Measurements from ENCODE around the gene EFEMP2. TPM values are rescaled to one million over a fixed set of nuclear protein-coding genes. Genes with fewer than 3 reads are reported as not detected.

Gene EFEMP2
- polyA plus RNA-seq, 1 donor: 87.9 TPM

- no peak for DNase-seq
Observed at GRCh38 chr11:65821107-65821506, 51.5 kb downstream of the EFEMP2 start.

- peak; percentile 94 for DNase-seq
Observed at GRCh38 chr11:65817835-65818680, 54.5 kb downstream of the EFEMP2 start.

GRCh38 chr11:65817312-65817834 is 55.2 kb downstream of the EFEMP2 start:
- no peak for DNase-seq

- DNase-seq: no peak
Observed at GRCh38 chr11:65816696-65817095, 55.9 kb downstream of the EFEMP2 start.

Other genes starting within 250 kb of the EFEMP2 start
- 41.7 TPM for gene SIPA1, start 234.7 kb downstream of the EFEMP2 start, polyA plus RNA-seq (ENCODE audit: insufficient read length)
- gene RELA, start 209.9 kb downstream of the EFEMP2 start, polyA plus RNA-seq (ENCODE audit: insufficient read length): 50.6 TPM
- 39.2 TPM for gene KAT5, start 160.5 kb downstream of the EFEMP2 start, polyA plus RNA-seq (ENCODE audit: insufficient read length)
- gene RNASEH2C, start 152.0 kb downstream of the EFEMP2 start, polyA plus RNA-seq (ENCODE audit: insufficient read length): 25.7 TPM
- gene AP5B1, start 91.8 kb downstream of the EFEMP2 start, polyA plus RNA-seq (ENCODE audit: insufficient read length): 2.1 TPM
- not detected for gene OVOL1, start 85.7 kb downstream of the EFEMP2 start, polyA plus RNA-seq (ENCODE audit: insufficient read length)
- gene SNX32, start 38.8 kb downstream of the EFEMP2 start, polyA plus RNA-seq (ENCODE audit: insufficient read length): 1.6 TPM
- 626 TPM for gene CFL1, start 14.6 kb downstream of the EFEMP2 start, polyA plus RNA-seq (ENCODE audit: insufficient read length)
- 52.3 TPM for gene MUS81, start 12.4 kb downstream of the EFEMP2 start, polyA plus RNA-seq (ENCODE audit: insufficient read length)
- 0.81 TPM for gene CTSW, start 7.0 kb upstream of the EFEMP2 start, polyA plus RNA-seq (ENCODE audit: insufficient read length)
- gene FIBP, start 15.7 kb upstream of the EFEMP2 start, polyA plus RNA-seq (ENCODE audit: insufficient read length): 59.8 TPM
- 22.2 TPM for gene CCDC85B, start 17.9 kb upstream of the EFEMP2 start, polyA plus RNA-seq (ENCODE audit: insufficient read length)
- gene FOSL1, start 27.6 kb upstream of the EFEMP2 start, polyA plus RNA-seq (ENCODE audit: insufficient read length): 0.54 TPM
- gene C11orf68, start 46.3 kb upstream of the EFEMP2 start, polyA plus RNA-seq (ENCODE audit: insufficient read length): 36.2 TPM
- gene DRAP1, start 46.6 kb upstream of the EFEMP2 start, polyA plus RNA-seq (ENCODE audit: insufficient read length): 82.7 TPM
- gene TSGA10IP, start 72.7 kb upstream of the EFEMP2 start, polyA plus RNA-seq (ENCODE audit: insufficient read length): 0.32 TPM
- gene SART1, start 88.9 kb upstream of the EFEMP2 start, polyA plus RNA-seq (ENCODE audit: insufficient read length): 46.2 TPM
- 17.6 TPM for gene EIF1AD, start 129.4 kb upstream of the EFEMP2 start, polyA plus RNA-seq (ENCODE audit: insufficient read length)
- 217 TPM for gene BANF1, start 129.7 kb upstream of the EFEMP2 start, polyA plus RNA-seq (ENCODE audit: insufficient read length)
- not detected for gene CST6, start 139.2 kb upstream of the EFEMP2 start, polyA plus RNA-seq (ENCODE audit: insufficient read length)
- gene CATSPER1, start 153.7 kb upstream of the EFEMP2 start, polyA plus RNA-seq (ENCODE audit: insufficient read length): 0.12 TPM
- gene GAL3ST3, start 176.4 kb upstream of the EFEMP2 start, polyA plus RNA-seq (ENCODE audit: insufficient read length): 0.34 TPM
- gene SF3B2, start 179.6 kb upstream of the EFEMP2 start, polyA plus RNA-seq (ENCODE audit: insufficient read length): 128 TPM
- 37.1 TPM for gene PACS1, start 197.5 kb upstream of the EFEMP2 start, polyA plus RNA-seq (ENCODE audit: insufficient read length)